HG03460 (cell line): ENCODE measurements around the gene DLG2.
"Not testable (repeated sequence)": the region's sequence is repeated elsewhere in the genome, so short reads cannot be mapped to it uniquely, and the experiment has no call there.

ENCODE experiments used
- ATAC-seq: cut with Tn5 transposase; IDR thresholded peaks from one replicate; pipeline ENCODE4 v1.9.1; 2021; ENCODE audit not compliant: unreplicated experiment

Gene DLG2

DNA sequence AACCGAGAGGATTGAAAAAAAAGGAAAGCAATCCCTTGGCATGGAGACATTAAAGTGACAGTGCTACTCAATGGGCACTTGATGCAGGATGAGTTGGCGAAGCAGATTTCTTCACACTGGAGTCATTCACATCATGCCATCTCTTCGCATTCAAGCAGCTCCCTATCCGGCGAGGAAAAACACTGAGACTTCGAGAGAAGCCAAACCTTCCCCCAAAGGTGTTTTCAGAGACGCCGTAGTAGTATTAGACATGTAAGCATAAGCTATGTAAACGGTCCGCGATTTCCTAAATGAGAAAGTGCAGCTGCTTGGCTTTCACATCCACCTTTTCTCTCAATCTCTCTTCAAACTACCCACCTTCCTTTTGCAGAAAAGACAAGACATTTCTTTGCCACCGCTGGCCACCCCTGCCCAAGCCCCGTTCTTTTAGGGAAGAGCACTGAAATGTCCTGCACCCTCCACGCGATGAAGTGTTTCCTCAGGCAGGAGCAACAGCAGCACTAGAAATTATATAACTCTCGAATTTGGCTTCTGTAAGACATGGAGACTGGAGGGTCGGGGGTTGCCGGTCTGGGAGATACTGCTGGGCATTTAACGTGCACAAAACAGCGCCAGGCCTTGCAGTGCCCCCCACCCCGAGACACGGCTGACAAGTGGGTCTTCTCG is at the start of gene DLG2:
DLG2 (minus strand) TSS at position 13 of the 666 bp plus-strand sequence.
- peak; percentile 2 for ATAC-seq

GRCh38 chr11:85673393-85673792 is 46.2 kb upstream of the DLG2 start:
- no peak for ATAC-seq

- ATAC-seq = no peak
Observed at GRCh38 chr11:85672105-85672902, 45.2 kb upstream of the DLG2 start.

GRCh38 chr11:85670949-85671663 is 44.0 kb upstream of the DLG2 start:
- not testable (repeated sequence) for ATAC-seq

DNA sequence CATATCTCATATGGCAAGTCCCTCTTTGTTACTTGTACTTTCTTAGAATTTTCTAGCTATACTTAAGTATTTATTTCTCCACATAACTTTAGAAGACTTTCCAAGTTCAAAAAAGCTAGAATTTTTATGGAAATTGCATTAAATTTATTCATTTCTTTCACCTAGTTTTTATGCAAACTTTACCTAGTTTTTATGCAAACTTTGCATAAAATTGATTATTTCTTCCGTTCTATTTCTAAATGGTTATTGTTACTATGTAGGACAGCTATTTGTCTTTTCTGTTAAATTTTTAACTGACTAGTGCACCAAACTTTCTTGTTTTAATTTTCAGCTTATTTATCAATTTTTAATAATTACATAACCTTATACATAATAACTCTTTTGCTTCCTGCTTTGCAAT is 41.0 kb upstream of the DLG2 start:
- no peak for ATAC-seq

GRCh38 chr11:85666687-85667086 is 39.5 kb upstream of the DLG2 start:
- no peak for ATAC-seq

- ATAC-seq = no peak
Observed at GRCh38 chr11:85665733-85666132, 38.6 kb upstream of the DLG2 start.

DNA sequence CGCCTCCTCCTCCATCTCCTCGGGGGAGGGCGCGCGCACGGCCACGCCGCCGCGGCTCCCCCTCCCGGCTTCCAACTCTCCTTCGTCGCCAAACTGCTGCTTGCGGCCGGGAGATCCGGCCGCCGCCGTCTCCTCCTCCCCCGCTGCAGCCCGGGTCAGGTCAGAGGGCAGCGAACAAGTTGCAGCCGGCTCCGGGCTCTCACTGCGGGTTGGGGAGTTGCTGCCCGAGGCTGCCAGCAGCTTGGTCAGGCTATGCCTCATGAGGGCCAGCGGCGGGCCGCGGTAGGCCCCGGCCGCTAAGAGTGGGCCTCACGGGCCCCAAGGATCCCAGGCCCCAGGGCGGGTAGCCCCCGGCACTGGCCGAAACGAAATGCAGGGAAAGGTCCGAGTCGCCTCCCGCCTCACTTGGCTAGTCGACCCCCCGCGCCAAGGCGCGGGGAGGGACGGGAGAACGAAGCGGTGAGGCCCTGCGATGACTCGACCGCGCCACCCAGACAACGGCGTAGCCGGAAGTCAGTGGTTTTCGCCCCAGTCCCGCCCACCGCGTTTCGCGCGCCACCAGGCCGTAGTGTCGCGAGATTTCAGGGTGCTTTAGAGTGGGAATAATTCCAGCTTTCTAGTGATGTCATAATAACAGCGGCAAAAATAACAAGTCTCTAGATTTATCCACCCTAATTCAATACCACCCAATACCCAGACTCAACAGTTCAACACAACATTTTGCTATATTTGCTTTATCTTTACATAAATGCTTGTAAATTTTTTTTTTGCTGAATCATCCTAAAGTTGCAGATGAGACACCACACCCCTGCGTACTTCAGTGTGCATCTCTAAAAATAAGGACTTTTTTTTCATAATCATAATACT is 37.7 kb upstream of the DLG2 start, which contains the start of gene CREBZF:
CREBZF (minus strand) TSS at position 515 of the 867 bp plus-strand sequence; CDS start at position 261, 254 bp downstream.
- peak; percentile 86 for ATAC-seq

DNA sequence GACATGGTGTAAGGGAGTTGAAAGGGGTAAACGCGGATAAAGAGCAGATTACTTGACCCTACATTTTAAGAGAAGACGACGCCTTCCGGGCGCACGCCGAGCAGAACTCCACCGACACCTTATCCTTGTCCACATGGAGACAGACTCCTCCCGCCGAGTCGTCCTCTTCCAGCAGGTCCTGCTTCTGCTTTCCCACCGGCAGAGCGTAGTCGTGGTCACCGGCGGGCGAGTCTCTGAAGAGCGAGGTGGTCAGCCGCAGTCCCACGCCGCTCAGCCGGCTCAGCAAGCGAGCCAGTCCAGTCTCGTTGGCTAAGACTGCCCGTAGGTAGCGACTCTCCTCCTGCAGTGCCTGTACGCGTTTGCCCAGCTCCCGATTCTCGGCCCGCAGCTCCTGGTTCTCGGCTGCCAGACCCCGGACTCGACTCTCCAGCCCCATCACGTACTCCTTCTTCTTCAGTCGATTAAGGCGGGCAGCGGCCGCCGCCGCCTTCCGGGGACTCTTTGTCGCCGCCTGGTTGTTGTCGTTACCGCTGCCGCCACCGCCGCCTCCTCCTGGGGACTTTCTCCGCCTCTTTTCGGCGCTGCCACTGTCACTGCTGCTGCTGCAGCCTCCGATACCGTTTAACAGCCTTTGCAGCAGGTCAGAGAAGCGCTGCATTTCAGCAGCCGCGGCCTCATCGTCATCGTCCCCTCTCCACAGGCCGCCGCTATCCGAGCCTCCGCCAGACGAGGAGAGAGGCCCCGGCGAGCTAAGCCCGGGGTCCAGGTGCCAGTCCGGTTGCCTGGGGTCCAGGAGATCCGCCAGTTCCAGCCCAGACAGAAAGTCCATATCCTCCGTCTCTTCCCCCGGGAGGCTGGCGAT is 36.8 kb upstream of the DLG2 start:
- ATAC-seq = peak; percentile 72

DNA sequence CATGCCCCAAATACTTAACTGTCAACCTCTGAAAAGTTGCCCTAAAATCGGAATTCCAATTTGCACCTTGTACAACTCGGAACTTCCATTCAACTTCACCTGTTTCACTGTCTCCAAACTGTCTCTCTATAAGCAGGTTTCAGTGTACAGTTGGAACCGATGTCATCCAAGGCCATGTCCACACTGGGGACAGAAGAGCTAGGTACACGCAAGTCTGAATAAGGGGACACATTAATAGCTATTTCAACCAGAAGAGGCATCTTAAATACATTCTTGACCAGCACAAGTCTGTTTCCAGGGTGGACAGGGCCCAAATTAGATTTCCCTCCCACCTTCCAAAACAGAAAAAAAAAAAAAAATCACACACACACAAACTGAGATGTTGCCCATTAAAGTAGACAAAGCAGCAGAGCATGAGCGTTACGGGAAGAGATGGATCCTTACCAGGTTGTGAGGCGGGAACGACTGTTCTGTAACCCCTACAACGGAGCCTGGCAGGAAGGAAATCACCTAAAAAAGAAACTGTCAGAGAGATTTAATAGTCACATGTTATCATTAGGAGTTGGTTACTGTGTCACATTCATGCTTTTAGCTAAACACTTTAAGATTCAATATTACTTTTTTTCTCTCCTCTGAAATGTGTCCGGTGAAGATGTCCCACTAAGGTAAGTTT is 36.1 kb upstream of the DLG2 start:
- ATAC-seq = no peak

GRCh38 chr11:85661972-85662664 is 35.0 kb upstream of the DLG2 start:
- no peak for ATAC-seq

DNA sequence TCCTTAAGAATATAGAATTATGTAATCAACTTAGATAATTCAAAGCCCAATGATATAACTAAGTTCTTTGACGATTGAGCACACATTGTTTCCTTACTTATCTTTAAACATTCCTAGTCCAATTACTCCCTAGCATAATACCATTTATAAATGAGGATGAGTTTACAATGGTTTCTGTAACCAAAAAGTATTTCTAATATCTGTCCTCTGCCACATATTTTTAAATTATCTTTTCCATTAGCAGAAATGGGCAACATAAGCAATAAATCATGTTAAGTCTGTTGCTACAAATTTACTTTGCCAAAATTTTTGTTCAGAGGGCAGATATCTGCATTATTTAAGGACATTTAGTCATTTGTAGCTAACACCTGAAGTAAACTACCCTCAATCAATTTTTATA is 31.0 kb upstream of the DLG2 start:
- no peak for ATAC-seq

- ATAC-seq = no peak
Observed at GRCh38 chr11:85656777-85657176, 29.6 kb upstream of the DLG2 start.

DNA sequence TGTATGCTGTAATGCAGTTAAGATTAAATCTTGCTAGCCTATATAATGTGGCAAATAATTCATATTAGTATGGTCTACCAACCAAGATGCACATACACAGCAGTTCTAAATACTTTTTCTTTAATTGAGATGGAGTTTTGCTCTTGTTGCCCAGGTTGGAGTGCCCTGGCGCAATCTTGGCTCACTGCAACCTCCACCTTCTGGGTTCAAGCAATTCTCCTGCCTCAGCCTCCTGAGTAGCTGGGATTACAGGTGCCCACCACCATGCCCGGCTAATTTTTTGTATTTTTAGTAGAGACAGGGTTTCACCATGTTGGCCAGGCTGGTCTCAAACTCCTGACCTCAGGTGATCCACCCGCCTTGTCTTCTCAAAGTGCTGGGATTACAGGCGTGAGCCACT is 27.2 kb upstream of the DLG2 start:
- ATAC-seq = not testable (repeated sequence)

DNA sequence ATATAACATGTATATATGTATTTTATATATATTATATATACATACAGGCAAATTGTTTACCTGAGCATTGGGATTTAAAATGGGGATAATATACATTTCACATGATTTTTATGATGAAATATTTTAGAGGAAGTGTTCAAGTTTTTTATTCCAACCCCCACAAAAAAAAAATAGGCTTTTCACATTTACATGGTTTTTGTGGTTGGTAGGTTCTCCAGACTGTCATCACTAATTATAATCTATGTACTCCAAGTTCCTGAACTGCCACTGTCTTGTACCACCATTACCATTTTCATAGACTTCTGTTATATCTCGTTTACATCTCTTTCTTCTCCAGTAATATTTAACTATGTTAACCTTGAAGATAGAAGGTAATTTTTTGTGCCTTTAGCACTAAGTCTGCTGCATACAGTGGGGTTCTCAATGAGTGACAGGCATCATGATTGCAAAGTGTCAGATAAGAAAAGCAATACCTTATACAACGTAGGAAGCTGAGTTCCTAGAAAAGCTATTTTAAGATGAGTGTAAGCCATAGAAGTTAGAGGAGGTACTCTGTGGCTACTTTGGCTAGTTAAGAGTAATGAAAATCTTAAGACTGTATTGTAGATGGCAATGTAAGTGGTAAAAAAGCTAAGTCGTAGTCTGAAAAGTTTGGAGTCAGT is 25.8 kb upstream of the DLG2 start:
- no peak for ATAC-seq

DNA sequence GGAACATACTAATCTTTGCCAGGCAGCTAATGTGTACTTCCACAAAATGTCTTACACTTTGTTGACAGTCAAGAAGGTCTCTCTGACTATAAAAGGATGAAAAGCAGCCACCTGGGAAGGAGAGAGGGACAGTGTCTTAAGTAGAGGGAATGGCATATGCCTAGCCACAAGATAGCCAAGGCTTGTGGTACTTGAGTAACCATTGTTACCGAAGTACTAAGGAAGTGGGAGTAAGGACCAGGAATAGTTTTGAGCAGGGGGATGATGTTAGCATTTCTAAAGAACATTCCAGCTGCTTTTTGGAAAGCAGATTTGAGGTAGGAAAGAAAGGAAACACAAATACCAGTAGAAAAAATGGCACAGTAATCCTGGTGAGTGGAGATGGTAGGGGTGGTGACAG is 24.0 kb upstream of the DLG2 start:
- no peak for ATAC-seq

DNA sequence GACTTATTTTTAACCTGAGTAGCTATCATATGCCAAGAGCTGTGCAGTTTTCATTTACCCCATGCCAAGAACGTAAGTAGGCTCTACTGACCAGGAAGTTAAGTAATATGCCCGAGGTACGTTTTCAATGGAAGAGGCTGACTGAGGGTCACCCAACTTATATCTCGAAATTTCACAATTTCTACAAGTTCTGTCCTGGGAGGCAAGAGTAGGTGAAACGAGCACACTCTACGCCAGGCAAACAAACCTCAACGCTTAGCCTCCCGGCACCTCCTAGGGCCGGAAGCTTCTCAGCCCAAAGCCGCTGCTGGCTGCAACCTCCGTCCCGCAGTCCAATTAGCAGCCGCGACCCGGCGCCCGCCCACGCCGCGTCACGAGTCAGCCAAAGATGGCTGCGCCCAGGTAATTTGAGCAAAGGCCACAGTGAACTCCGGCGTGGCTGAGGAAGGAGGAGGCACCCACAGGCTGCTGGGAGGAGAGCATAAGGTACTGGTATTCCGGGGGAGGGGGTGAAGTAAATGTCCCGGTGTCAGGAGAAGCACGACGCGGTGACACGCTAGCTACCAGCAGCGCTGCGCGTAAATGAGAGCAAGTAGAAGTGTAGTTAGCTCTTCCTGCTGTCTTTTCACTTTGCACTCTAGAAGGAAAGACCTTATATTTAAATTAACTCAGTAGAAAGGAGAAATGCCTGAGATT is 20.6 kb upstream of the DLG2 start, which contains the start of gene TMEM126A:
TMEM126A (plus strand) TSS at position 364 of the 696 bp plus-strand sequence. CDS start 2,289 bp downstream, outside the sequence.
- ATAC-seq = peak; percentile 100
